SK-MEL-5 (cell line): ENCODE results near the gene CCDC86. TPM values are rescaled to one million over a fixed set of nuclear protein-coding genes. Genes with fewer than 3 reads are reported as not detected.
"Not testable (repeated sequence)": the region's sequence is repeated elsewhere in the genome, so short reads cannot be mapped to it uniquely, and the experiment has no call there.

Experiments
- DNase-seq: peaks from one replicate; pipeline ENCODE4 v3.0.0-alpha.2; 2016; ENCODE audit warnings: low read depth, low spot score
- in situ Hi-C: cut with HindIII; loops from 2 replicates; pipeline ENCODE4 v1.10.0; 2016; ENCODE audit warnings: low sequenced_read_pairs, high pct_unique_total_duplicates, low pct_unique_long_range_greater_than_20kb
- total RNA-seq: library from RNA; depleted of rRNA; stranded (reverse); fragments of >200 nt; shearing (Covaris generic); gene quantifications from 2 replicates; pipeline ENCODE4 v1.2.3, GENCODE V29; 2014

Gene CCDC86
- total RNA-seq, 1 experiment from 2014 or later: 9.2 TPM

- in situ Hi-C loops, DNase-seq: not testable (repeated sequence)
Observed at GRCh38 chr11:60823745-60824306, 18.1 kb upstream of the CCDC86 start.

- DNase-seq: no peak
- in situ Hi-C loops: no loop called here
Observed at GRCh38 chr11:60825118-60825517, 16.8 kb upstream of the CCDC86 start.

- no peak for DNase-seq
- in situ Hi-C loops: no loop called here
Observed at GRCh38 chr11:60825790-60826189, 16.1 kb upstream of the CCDC86 start.

- in situ Hi-C loops: no loop called here
- peak; percentile 9 for DNase-seq
Observed at GRCh38 chr11:60830478-60831142, 11.3 kb upstream of the CCDC86 start.

- in situ Hi-C loops: no loop called here
- DNase-seq: peak; percentile 78
Observed at GRCh38 chr11:60831143-60831500, 10.8 kb upstream of the CCDC86 start.

- in situ Hi-C loops: no loop called here
- DNase-seq: no peak
Observed at GRCh38 chr11:60831501-60832079, 10.3 kb upstream of the CCDC86 start.

GRCh38 chr11:60834742-60835533 is 7.0 kb upstream of the CCDC86 start:
- in situ Hi-C loops: no loop called here
- no peak for DNase-seq

- DNase-seq: no peak
- in situ Hi-C loops: no loop called here
Observed at GRCh38 chr11:60835534-60835846, 6.4 kb upstream of the CCDC86 start.

- in situ Hi-C loops: no loop called here
- no peak for DNase-seq
Observed at GRCh38 chr11:60836866-60837515, 4.9 kb upstream of the CCDC86 start.

GRCh38 chr11:60838132-60838531 is 3.8 kb upstream of the CCDC86 start:
- peak; percentile 60 for DNase-seq
- in situ Hi-C loops: no loop called here

- no peak for DNase-seq
- in situ Hi-C loops: no loop called here
Observed at GRCh38 chr11:60840470-60841430, 1.2 kb upstream of the CCDC86 start.

GRCh38 chr11:60842668-60843600 is 1.0 kb downstream of the CCDC86 start:
- no peak for DNase-seq
- in situ Hi-C loops: no loop called here

- in situ Hi-C loops: no loop called here
- DNase-seq: no peak
Observed at GRCh38 chr11:60844045-60844869, 2.3 kb downstream of the CCDC86 start.

- in situ Hi-C loops: no loop called here
Observed at GRCh38 chr11:60844870-60845221, 2.9 kb downstream of the CCDC86 start.

GRCh38 chr11:60845338-60845737 is 3.4 kb downstream of the CCDC86 start:
- in situ Hi-C loops: no loop called here
- no peak for DNase-seq

More at GRCh38 chr11:60844870-60845221, 2.9 kb downstream of the CCDC86 start:
- no peak for DNase-seq
